Tibial artery (tissue), 4 donors: Measurements from ENCODE around the gene SPRED1.

Experiments
- DNase-seq, 2 donors: peaks; one replicate each; pipeline ENCODE4 v3.0.0-alpha.2; 2019
- H3K27ac ChIP-seq, 2 donors: fragments of 200-600 bp; sonication (generic) in 1 of 2; 1 replicate in 1 of 2; 2 replicates in 1 of 2; pipeline ENCODE4 v1.5.1; 2018 to 2019; ENCODE audit warnings: mild to moderate bottlenecking in 1 of 2
- H3K27me3 ChIP-seq, 2 donors: fragments of 200-600 bp; sonication (generic) in 1 of 2; one replicate each; pipeline versions ENCODE4 v1.5.1 to v1.6.0; 2016 to 2019
- H3K36me3 ChIP-seq, 3 donors: fragments of 200-600 bp; sonication (generic) in 2 of 3; one replicate each; pipeline ENCODE4 v1.5.1; 2016 to 2019; ENCODE audit warnings: mild to moderate bottlenecking in 2 of 3
- H3K4me1 ChIP-seq, 4 donors: fragments of 200-600 bp; sonication (generic) in 2 of 4; 1 replicate in 3 of 4; 2 replicates in 1 of 4; pipeline ENCODE4 v1.5.1; 2016 to 2019
- H3K4me3 ChIP-seq, 2 donors: fragments of 200-600 bp; sonication (generic) in 1 of 2; 1 replicate in 1 of 2; 2 replicates in 1 of 2; pipeline ENCODE4 v1.5.1; 2018 to 2019; ENCODE audit warnings: mild to moderate bottlenecking in 2 of 2
- H3K9me3 ChIP-seq, 3 donors: fragments of 200-600 bp; sonication (generic) in 1 of 3; one replicate each; pipeline ENCODE4 v1.5.1; 2016 to 2019
- CTCF ChIP-seq, 2 experiments: fragments of 200-600 bp in 1 of 2; fragments of 450-650 bp in 1 of 2; IDR thresholded peaks; one replicate each; pipeline ENCODE4 v1.5.1; 2017 to 2019; ENCODE audit warnings: antibody characterized with exemption in 2 of 2, mild to moderate bottlenecking in 1 of 2, moderate library complexity in 1 of 2
- intact Hi-C: fragments of 100-400 bp; cut with DNase I; formaldehyde crosslinking; loops from one replicate; pipeline ENCODE4 v1.15.0; 2023; ENCODE audit warnings: low total_unique reads

SPRED1 gene

GRCh38 chr15:38252481-38253350 lies at the start of gene SPRED1:
Gene SPRED1 (plus strand): TSS chr15:38252836. CDS start chr15:38253186, 350 bp downstream.
- no peak for TF ChIP-seq CTCF (IDR thresholded peaks at IDR 0.05)
- Histone ChIP-seq H3K9me3 (no peaks in the 10 kb centered on the region), H3K4me3 (peak within 1 kb of the TSS; percentile 90 to 92), H3K27me3 (no peaks in the 10 kb centered on the region), H3K27ac (peak within 1 kb of the TSS; percentile 99), H3K36me3 (no peaks in the 10 kb centered on the region), H3K4me1 (peaks cover 0 to 36% (median 7%) of the 10 kb centered on the region in 4 donors)
- peak; percentile 71 to 88 for DNase-seq
- intact Hi-C loops: no loop called here

DNA sequence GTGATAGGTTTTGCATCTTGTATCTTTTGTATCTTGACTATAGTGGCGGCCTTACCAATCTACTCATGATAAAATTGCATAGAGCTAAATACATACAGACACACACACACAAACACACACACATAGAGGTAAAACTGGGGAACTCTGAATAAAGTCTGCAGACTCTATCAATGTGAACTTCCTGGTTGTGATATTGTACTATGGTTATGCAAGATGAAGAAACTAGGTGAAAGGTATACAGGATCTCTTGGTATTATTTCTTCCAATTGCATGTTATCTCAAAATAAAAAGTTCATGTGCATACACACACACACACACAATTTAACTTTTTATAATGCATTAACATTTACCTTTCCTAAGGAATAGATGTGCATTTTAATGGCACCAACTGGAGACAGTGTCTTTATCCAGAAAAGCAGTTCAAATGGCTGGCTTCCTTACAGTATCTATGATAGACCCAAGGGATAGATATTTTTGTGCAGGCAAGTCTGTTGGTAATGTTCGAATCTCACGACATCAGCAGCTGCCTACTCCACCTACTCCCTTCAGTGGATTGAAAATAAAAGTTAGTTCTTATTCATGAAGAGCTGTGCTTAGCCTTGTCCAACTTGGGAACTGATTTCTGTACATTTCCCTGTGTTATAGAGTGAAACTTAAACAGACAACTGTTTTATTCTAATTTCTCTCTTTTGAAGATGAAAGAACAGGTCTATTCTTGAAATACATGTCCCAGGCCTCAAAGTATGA lies 46.9 kb upstream of the SPRED1 start:
- Histone ChIP-seq H3K27me3 (no peaks in the 10 kb centered on the region), H3K4me1 (peaks cover 0 to 10% (median 1%) of the 10 kb centered on the region in 4 donors), H3K4me3 (no peak overlapping the region), H3K27ac (no peak overlapping the region), H3K9me3 (no peaks in the 10 kb centered on the region), H3K36me3 (no peaks in the 10 kb centered on the region)
- no peak for DNase-seq
- TF ChIP-seq CTCF (IDR thresholded peaks at IDR 0.05): no peak
- intact Hi-C loops: no loop called here

DNA sequence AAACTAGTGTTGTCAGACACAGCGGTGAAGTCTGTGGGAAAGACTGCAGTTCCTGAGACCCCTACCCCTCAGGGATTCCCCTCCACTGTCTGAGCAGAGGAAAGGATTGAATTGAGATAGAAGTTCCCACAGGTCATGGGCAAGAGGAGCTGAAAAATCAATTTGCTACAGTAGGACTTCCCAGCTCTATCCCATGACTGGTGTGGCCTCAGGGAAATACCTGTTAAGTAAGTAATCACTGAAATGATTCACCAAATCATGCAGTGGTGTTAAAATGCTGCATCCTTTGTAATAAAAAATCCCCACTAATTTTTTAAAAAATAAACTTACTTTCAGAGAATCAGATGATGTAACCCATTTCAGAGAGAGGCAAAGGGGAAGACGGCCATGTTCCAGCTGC lies 45.0 kb upstream of the SPRED1 start:
- Histone ChIP-seq H3K36me3 (no peaks in the 10 kb centered on the region), H3K27me3 (no peaks in the 10 kb centered on the region), H3K4me1 (peaks cover 0 to 10% (median 1%) of the 10 kb centered on the region in 4 donors), H3K27ac (no peak overlapping the region), H3K4me3 (no peak overlapping the region), H3K9me3 (no peaks in the 10 kb centered on the region)
- intact Hi-C loops: no loop called here
- no peak for TF ChIP-seq CTCF (IDR thresholded peaks at IDR 0.05)
- no peak for DNase-seq

DNA sequence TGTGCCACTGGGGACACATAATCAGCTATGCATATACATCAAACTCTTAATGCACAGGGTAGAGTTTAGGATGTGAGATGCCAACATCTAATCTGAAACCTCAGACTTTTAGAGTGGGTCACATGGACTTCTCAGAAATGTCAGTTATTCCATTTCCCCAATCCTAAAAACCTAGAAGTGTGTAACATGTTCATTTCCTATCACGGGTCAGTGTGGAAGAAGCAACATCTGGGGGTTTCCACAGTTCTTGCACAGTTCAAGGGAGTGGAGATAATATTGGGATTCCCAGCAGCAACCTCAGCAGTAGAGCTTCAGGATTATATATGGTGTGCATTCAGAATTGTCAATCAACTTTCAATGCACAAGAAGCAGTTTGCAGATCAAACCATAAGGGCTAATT lies 44.4 kb upstream of the SPRED1 start:
- TF ChIP-seq CTCF (IDR thresholded peaks at IDR 0.05): no peak
- H3K9me3 ChIP-seq: no peaks in the 10 kb centered on the region
- intact Hi-C loops: no loop called here

DNA sequence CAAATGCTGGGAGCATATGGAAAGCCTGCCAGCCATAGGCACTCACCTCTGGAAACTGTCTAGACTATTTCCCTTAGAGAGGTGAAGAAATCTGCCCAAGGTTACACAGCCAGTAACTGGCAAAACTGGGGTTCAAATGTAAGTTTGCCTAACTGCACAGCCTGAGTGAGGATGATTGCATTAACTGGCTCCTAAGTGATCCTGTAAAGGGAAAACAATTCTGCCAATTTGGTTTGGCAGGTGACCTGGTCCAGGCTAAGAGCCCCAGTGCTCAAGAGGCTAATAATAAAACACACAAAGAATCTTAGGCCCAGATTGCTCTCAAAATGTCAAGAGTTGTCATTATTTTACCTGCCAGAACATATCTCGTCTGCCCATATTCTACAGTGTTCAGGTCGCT lies 43.9 kb upstream of the SPRED1 start:
- intact Hi-C loops: no loop called here
- no peak for DNase-seq
- Histone ChIP-seq H3K4me3 (no peak overlapping the region), H3K4me1 (peaks cover 0 to 10% (median 1%) of the 10 kb centered on the region in 4 donors), H3K27me3 (no peaks in the 10 kb centered on the region), H3K9me3 (no peaks in the 10 kb centered on the region), H3K27ac (no peak overlapping the region), H3K36me3 (no peaks in the 10 kb centered on the region)
- TF ChIP-seq CTCF (IDR thresholded peaks at IDR 0.05): no peak

More for the DNA sequence above, 44.4 kb upstream of the SPRED1 start:
- Histone ChIP-seq H3K36me3 (no peaks in the 10 kb centered on the region), H3K27me3 (no peaks in the 10 kb centered on the region), H3K27ac (no peak overlapping the region), H3K4me3 (no peak overlapping the region), H3K4me1 (peaks cover 0 to 10% (median 1%) of the 10 kb centered on the region in 4 donors)
- DNase-seq: no peak
